SK-N-SH treated with all-trans-retinoic acid at 6 μM for 48 hours (cell line): ENCODE results near the gene SPTA1.

Source experiments
- ATAC-seq: fragments of 200-7000 bp; cut with Tn5 transposase; 3 replicates; pipeline ENCODE4 v1.9.1; 2020; ENCODE audit warnings: mild to moderate bottlenecking, moderate library complexity
- BACH2 ChIP-seq: fragments of 250-450 bp; sonication (Bioruptor Pico); IDR thresholded peaks from 2 replicates; pipeline ENCODE4 v1.9.0; 2021; ENCODE audit warnings: mild to moderate bottlenecking, borderline replicate concordance
- CSDC2 ChIP-seq: fragments of 250-450 bp; sonication (Bioruptor Pico); IDR thresholded peaks from 2 replicates; pipeline ENCODE4 v1.5.0; 2020; ENCODE audit warnings: mild to moderate bottlenecking, moderate library complexity
- ESRRG ChIP-seq: fragments of 250-450 bp; sonication (Bioruptor Pico); IDR thresholded peaks from 2 replicates; pipeline ENCODE4 v1.6.1; 2021; ENCODE audit warnings: mild to moderate bottlenecking
- ISL1 ChIP-seq: fragments of 250-450 bp; sonication (Bioruptor Pico); IDR thresholded peaks from 2 replicates; pipeline ENCODE4 v2.1.2; 2022; ENCODE audit warnings: mild to moderate bottlenecking, moderate library complexity
- OSR1 ChIP-seq: fragments of 250-450 bp; sonication (Bioruptor Pico); IDR thresholded peaks from 2 replicates; pipeline ENCODE4 v1.8.0; 2022; ENCODE audit warnings: moderate library complexity, mild to moderate bottlenecking, inconsistent platforms
- PPARA ChIP-seq: fragments of 250-450 bp; sonication (Bioruptor Pico); IDR thresholded peaks from 2 replicates; pipeline ENCODE4 v1.5.0; 2020; ENCODE audit warnings: mild to moderate bottlenecking, borderline replicate concordance
- SNAI2 ChIP-seq: fragments of 250-450 bp; sonication (Bioruptor Pico); IDR thresholded peaks from 2 replicates; pipeline ENCODE4 v1.5.0; 2020; ENCODE audit warnings: mild to moderate bottlenecking, moderate library complexity
- TCF4 ChIP-seq: fragments of 250-450 bp; sonication (Bioruptor Pico); IDR thresholded peaks from 2 replicates; pipeline ENCODE4 v1.8.0; 2021; ENCODE audit warnings: mild to moderate bottlenecking, moderate library complexity, borderline replicate concordance
- TOX ChIP-seq: fragments of 250-450 bp; sonication (Bioruptor Pico); IDR thresholded peaks from 2 replicates; pipeline ENCODE4 v1.8.0; 2021; ENCODE audit warnings: mild to moderate bottlenecking, moderate library complexity, borderline replicate concordance
- ZC3H10 ChIP-seq: fragments of 250-450 bp; sonication (Bioruptor Pico); IDR thresholded peaks from 2 replicates; pipeline ENCODE4 v1.5.1; 2021; ENCODE audit warnings: mild to moderate bottlenecking, moderate library complexity
- ZFP3 ChIP-seq: fragments of 250-450 bp; sonication (Bioruptor Pico); IDR thresholded peaks from 2 replicates; pipeline ENCODE4 v1.5.0; 2020; ENCODE audit warnings: mild to moderate bottlenecking, moderate library complexity
- ZFP30 ChIP-seq: fragments of 450-650 bp; formaldehyde crosslinking; IDR thresholded peaks from 2 replicates; pipeline ENCODE4 v1.5.0; 2022; ENCODE audit warnings: mild to moderate bottlenecking, moderate library complexity
- ZNF565 ChIP-seq: fragments of 450-650 bp; formaldehyde crosslinking; conservative IDR thresholded peaks from 2 replicates; pipeline ENCODE4 v1.5.0; 2020; ENCODE audit warnings: low read depth, mild to moderate bottlenecking, moderate library complexity
- ZNF70 ChIP-seq: fragments of 450-650 bp; formaldehyde crosslinking; IDR thresholded peaks from 2 replicates; pipeline ENCODE4 v1.5.0; 2020; ENCODE audit warnings: mild to moderate bottlenecking, moderate library complexity
- ZNF8 ChIP-seq: fragments of 450-650 bp; formaldehyde crosslinking; IDR thresholded peaks from 2 replicates; pipeline ENCODE4 v1.5.0; 2020; ENCODE audit warnings: mild to moderate bottlenecking, moderate library complexity
- TF ChIP-seq, protein P1 (sequence below): fragments of 250-450 bp; sonication (Bioruptor Pico); IDR thresholded peaks from 2 replicates; pipeline ENCODE4 v1.8.0; 2021; ENCODE audit warnings: low read depth, mild to moderate bottlenecking, moderate library complexity, borderline replicate concordance
- TF ChIP-seq, protein P2 (sequence below): fragments of 250-450 bp; sonication (Bioruptor Pico); IDR thresholded peaks from 2 replicates; pipeline ENCODE4 v1.5.1; 2021; ENCODE audit warnings: mild to moderate bottlenecking, moderate library complexity
- TF ChIP-seq, protein P3 (sequence below): fragments of 250-450 bp; sonication (Bioruptor Pico); IDR thresholded peaks from 2 replicates; pipeline ENCODE4 v1.5.0; 2020; ENCODE audit warnings: mild to moderate bottlenecking, moderate library complexity

Gene SPTA1

DNA sequence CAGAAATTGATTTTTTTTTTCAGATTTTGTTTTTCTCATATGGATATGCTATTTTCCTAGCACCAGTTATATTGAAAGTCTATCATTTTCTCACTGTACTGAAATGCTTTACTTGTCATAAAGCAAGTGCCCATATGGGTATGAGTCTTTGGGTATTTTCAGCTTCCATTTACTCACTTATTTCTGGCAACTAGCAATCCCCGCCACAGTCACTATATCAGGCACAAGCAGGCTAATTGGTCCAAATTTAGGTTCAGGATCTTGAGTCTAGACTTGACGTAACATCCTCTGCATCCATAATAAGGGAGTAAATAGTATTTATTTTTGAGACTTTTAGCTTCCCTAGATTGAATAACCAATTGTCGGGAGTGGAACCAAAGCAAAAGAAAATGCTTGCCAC, 109.0 kb downstream of the SPTA1 start:
- no peak for ATAC-seq
- no peak for TF ChIP-seq BACH2 (CRISPR knock-in tag)
- TF ChIP-seq, protein P1, sequence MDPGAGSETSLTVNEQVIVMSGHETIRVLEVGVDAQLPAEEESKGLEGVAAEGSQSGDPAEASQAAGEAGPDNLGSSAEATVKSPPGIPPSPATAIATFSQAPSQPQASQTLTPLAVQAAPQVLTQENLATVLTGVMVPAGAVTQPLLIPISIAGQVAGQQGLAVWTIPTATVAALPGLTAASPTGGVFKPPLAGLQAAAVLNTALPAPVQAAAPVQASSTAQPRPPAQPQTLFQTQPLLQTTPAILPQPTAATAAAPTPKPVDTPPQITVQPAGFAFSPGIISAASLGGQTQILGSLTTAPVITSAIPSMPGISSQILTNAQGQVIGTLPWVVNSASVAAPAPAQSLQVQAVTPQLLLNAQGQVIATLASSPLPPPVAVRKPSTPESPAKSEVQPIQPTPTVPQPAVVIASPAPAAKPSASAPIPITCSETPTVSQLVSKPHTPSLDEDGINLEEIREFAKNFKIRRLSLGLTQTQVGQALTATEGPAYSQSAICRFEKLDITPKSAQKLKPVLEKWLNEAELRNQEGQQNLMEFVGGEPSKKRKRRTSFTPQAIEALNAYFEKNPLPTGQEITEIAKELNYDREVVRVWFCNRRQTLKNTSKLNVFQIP (CRISPR knock-in tag): no peak
- TF ChIP-seq SNAI2 (CRISPR knock-in tag): no peak

DNA sequence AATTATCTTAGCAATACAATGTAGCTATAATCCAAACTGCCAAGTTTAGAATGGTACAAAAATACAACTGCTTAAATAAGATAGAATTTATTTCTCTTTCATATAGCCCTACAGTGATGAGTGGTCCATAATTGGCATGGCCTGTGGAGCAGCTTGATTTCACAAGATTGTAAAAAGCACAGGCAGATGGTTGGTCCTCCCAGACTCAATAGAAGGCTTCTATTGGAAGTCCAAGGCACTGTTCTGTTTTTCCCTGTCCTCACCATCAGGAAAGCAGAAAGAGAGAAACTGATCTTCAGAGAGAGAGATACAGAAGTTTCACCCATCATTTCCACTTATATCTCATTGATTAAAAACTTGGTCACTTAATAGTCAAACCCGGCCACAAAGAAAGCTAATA, 114.3 kb downstream of the SPTA1 start:
- no peak for TF ChIP-seq BACH2 (CRISPR knock-in tag)
- no peak for TF ChIP-seq ZFP3 (CRISPR knock-in tag)
- TF ChIP-seq ZFP30 (CRISPR knock-in tag): no peak
- no peak for ATAC-seq

DNA sequence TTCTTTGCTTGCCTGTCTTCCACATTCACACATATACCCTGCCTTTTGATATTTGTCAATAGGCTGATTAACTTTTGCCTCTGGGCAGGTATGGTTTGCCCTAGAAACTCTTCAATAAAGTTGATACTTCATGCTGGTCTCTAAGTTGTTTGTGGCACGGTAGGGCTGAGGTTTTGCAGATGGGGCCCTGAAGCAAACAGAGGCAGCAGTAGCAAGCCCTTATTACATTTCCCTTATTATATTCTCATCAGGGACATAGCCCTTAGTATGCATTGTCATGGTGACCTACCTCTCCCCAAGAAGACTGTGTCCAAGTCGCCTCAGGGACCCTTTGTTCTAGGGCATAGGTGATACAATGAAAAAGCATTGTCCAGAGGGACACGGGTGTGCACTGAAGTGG, 116.0 kb downstream of the SPTA1 start, which contains the start of gene OR6P1:
Gene OR6P1 (minus strand): TSS at position 101 of the 400 bp plus-strand sequence. CDS start 6,976 bp downstream, outside the sequence.
- no peak for TF ChIP-seq ZFP3 (CRISPR knock-in tag)
- no peak for TF ChIP-seq TCF4
- TF ChIP-seq ZFP30 (CRISPR knock-in tag): no peak
- no peak for TF ChIP-seq ZNF70
- no peak for TF ChIP-seq ZNF8 (CRISPR knock-in tag)
- no peak for ATAC-seq

DNA sequence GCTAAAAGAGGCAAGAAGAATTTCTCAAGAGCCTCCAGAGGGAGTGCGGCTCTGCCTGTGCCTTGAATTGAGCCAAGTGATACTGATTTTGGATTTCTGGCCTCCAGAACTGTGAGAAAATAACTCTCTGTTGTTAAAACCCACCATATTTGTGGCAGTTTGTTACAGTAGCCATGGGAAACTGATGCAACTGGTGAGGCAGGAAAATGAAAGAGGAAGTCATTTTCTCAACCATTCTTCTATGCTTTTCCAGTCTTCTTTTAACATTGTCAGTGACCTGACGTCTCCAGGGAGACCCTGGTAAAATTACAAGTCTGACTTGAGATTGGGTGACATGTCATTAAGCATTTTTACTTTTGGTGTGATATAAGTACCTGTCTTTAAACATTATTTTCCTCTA, 121.9 kb downstream of the SPTA1 start:
- TF ChIP-seq ZC3H10 (CRISPR knock-in tag): no peak
- no peak for TF ChIP-seq ZNF70
- TF ChIP-seq ESRRG (CRISPR knock-in tag): no peak
- no peak for TF ChIP-seq PPARA (CRISPR knock-in tag)
- no peak for TF ChIP-seq ISL1 (CRISPR knock-in tag)
- no peak for TF ChIP-seq ZFP3 (CRISPR knock-in tag)
- TF ChIP-seq TOX: no peak
- no peak for TF ChIP-seq OSR1 (CRISPR knock-in tag)
- TF ChIP-seq ZNF565 (CRISPR knock-in tag): no peak
- no peak for TF ChIP-seq ZFP30 (CRISPR knock-in tag)
- ATAC-seq: no peak

DNA sequence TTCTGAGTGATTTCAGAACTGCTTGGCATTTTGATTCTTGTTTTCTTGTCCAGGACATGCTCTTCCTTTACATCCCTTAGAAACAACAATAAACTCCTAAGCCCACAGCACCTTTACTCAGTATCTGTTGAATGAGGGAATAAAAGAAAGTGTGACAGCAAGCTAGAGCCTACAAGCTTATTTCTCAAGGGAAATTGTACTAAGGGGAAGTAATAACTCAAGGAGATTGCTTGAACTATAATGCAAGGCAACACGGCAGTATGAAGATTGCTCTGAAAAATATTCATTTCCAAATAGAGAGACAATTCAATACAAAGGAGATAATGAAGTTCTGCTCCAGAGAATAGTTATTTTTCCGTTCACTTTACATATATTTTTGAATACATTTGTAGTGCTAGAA, 122.7 kb downstream of the SPTA1 start:
- ATAC-seq: no peak
- no peak for TF ChIP-seq ZNF70
- TF ChIP-seq ZFP3 (CRISPR knock-in tag): no peak
- TF ChIP-seq TCF4: no peak
- TF ChIP-seq ISL1 (CRISPR knock-in tag): no peak
- TF ChIP-seq PPARA (CRISPR knock-in tag): no peak
- TF ChIP-seq, protein P2, sequence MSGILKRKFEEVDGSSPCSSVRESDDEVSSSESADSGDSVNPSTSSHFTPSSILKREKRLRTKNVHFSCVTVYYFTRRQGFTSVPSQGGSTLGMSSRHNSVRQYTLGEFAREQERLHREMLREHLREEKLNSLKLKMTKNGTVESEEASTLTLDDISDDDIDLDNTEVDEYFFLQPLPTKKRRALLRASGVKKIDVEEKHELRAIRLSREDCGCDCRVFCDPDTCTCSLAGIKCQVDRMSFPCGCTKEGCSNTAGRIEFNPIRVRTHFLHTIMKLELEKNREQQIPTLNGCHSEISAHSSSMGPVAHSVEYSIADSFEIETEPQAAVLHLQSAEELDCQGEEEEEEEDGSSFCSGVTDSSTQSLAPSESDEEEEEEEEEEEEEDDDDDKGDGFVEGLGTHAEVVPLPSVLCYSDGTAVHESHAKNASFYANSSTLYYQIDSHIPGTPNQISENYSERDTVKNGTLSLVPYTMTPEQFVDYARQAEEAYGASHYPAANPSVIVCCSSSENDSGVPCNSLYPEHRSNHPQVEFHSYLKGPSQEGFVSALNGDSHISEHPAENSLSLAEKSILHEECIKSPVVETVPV (CRISPR knock-in tag): no peak
- TF ChIP-seq ZNF565 (CRISPR knock-in tag): no peak
- TF ChIP-seq, protein P3, sequence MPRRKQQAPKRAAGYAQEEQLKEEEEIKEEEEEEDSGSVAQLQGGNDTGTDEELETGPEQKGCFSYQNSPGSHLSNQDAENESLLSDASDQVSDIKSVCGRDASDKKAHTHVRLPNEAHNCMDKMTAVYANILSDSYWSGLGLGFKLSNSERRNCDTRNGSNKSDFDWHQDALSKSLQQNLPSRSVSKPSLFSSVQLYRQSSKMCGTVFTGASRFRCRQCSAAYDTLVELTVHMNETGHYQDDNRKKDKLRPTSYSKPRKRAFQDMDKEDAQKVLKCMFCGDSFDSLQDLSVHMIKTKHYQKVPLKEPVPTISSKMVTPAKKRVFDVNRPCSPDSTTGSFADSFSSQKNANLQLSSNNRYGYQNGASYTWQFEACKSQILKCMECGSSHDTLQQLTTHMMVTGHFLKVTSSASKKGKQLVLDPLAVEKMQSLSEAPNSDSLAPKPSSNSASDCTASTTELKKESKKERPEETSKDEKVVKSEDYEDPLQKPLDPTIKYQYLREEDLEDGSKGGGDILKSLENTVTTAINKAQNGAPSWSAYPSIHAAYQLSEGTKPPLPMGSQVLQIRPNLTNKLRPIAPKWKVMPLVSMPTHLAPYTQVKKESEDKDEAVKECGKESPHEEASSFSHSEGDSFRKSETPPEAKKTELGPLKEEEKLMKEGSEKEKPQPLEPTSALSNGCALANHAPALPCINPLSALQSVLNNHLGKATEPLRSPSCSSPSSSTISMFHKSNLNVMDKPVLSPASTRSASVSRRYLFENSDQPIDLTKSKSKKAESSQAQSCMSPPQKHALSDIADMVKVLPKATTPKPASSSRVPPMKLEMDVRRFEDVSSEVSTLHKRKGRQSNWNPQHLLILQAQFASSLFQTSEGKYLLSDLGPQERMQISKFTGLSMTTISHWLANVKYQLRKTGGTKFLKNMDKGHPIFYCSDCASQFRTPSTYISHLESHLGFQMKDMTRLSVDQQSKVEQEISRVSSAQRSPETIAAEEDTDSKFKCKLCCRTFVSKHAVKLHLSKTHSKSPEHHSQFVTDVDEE (CRISPR knock-in tag): no peak
- TF ChIP-seq CSDC2 (CRISPR knock-in tag): no peak
